Stomach (tissue), 9 donors: ENCODE measurements around the gene JAKMIP2. TPM values are rescaled to one million over a fixed set of nuclear protein-coding genes. Genes with fewer than 3 reads are reported as not detected.

Experiments
- DNase-seq, 2 donors: peaks; one replicate each; pipeline versions ENCODE4 v3.0.0 to v3.0.0-alpha.2; 2013 to 2019
- H3K27ac ChIP-seq, 5 donors: fragments of 200-600 bp in 4 of 5; sonication (generic) in 4 of 5; one replicate each; pipeline ENCODE4 v1.5.1; 2013 to 2019; ENCODE audit warnings: mild to moderate bottlenecking in 1 of 5, moderate library complexity in 1 of 5
- H3K27me3 ChIP-seq, 3 donors: fragments of 200-600 bp; sonication (generic); one replicate each; pipeline ENCODE4 v1.5.1; 2017 to 2019; ENCODE audit warnings: mixed run types in 1 of 3
- H3K36me3 ChIP-seq, 4 donors: fragments of 200-600 bp; sonication (generic); 1 replicate in 3 of 4; 2 replicates in 1 of 4; pipeline ENCODE4 v1.5.1; 2016 to 2019
- H3K4me1 ChIP-seq, 4 donors: fragments of 200-600 bp; sonication (generic); one replicate each; pipeline ENCODE4 v1.5.1; 2016 to 2019
- H3K4me3 ChIP-seq, 4 donors: fragments of 200-600 bp; sonication (generic) in 3 of 4; one replicate each; pipeline ENCODE4 v1.5.1; 2016 to 2019; ENCODE audit warnings: mild to moderate bottlenecking in 1 of 4
- H3K9me3 ChIP-seq, 4 donors: fragments of 200-600 bp; sonication (generic); one replicate each; pipeline ENCODE4 v1.5.1; 2016 to 2019
- EP300 ChIP-seq: sonication (generic); formaldehyde crosslinking; IDR thresholded peaks from one replicate; pipeline ENCODE4 v1.6.1; 2017; ENCODE audit warnings: antibody characterized with exemption
- POLR2A ChIP-seq, 4 donors: fragments of 450-650 bp; IDR thresholded peaks; one replicate each; pipeline ENCODE4 v1.6.1; 2016; ENCODE audit warnings: antibody characterized with exemption in 4 of 4, control low read depth in 2 of 4, mild to moderate bottlenecking in 1 of 4, moderate library complexity in 1 of 4
- POLR2AphosphoS5 ChIP-seq, 3 donors: sonication (generic); formaldehyde crosslinking; IDR thresholded peaks; one replicate each; pipeline ENCODE4 v1.6.1; 2016; ENCODE audit warnings: antibody characterized with exemption in 3 of 3
- WGBS, 5 donors: extraction: QIAGEN DNeasy Blood & Tissue Kit in 3 of 5; methylation state at CpG; one replicate each; pipeline versions ENCODE4 v1.1.5 to v1.1.7; 2013 to 2018; 5-methylcytosine and 5-hydroxymethylcytosine counted together
- intact Hi-C: fragments of 100-400 bp; cut with DNase I; formaldehyde crosslinking; loops from one replicate; pipeline ENCODE4 v1.15.1; 2023; ENCODE audit warnings: low total_unique reads
- polyA plus RNA-seq, 3 donors: library from polyadenylated mRNA; stranded (reverse); fragments of 200-250 nt; gene quantifications; one replicate each; pipeline ENCODE4 v1.2.3, GENCODE V29; 2013
- total RNA-seq, 5 donors: library from RNA; depleted of rRNA; stranded (reverse); fragments of >200 nt; gene quantifications; one replicate each; pipeline versions ENCODE4 v1.1.0 to v1.2.3, GENCODE V29; 2014 to 2016
- TF ChIP-seq, protein P1 (sequence below), 7 experiments: fragments of 450-650 bp in 4 of 7; fragments of 200-600 bp in 3 of 7; sonication (generic) in 3 of 7; IDR thresholded peaks; one replicate each; pipeline ENCODE4 v1.5.1; 2016 to 2019; ENCODE audit warnings: antibody characterized with exemption in 7 of 7, control low read depth in 2 of 7, mild to moderate bottlenecking in 1 of 7
- donor health status: healthy with polysubstance abuse.
- donor health status: Bipolar disorder and iron deficiency.
- donor health status: healthy.

JAKMIP2 gene
- total and polyA plus RNA-seq, 8 donors = 0.13 to 13.4 (median 2.6) TPM; not detected in 1

DNA sequence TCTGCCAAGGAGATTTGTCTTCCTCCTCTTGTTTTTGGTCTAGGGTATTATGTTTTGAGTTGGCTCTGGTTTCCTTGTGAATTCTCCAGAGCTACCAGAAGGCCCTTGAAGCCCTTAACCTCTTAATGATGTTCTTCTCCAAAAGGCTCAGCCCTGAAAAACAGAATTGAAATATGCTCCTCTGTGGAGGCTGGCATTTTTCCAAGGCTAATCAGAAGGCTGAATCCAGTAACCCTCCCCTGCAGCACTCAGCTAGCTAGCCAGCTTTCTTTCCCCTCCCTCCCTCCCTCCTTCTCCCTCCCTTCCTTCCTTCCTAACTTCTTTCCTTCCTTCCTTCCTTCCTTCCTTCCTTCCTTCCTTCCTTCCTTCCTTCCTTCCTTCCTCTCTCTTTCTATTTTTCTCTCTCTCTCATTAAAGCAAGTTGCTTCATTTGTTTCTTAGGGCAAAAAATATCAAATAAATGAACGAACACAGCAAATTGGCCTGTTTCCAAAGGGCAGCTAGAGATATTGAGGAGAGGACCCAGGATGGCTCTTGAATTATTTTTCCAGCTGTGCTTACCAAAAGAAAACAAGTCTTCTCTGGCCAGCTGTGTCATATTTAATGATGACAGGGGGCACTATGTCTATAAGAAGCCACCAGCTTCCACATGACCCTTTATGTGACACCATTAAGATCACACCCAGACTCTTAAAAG lies 38.7 kb downstream of the JAKMIP2 start:
- no peaks in the 10 kb centered on the region for H3K36me3 ChIP-seq
- H3K4me1 ChIP-seq = peaks cover 0 to 15% (median 0%) of the 10 kb centered on the region in 4 donors
- H3K27ac ChIP-seq = no peak overlapping the region
- peak in 1 of 2 donors; percentile 75 for DNase-seq
- H3K9me3 ChIP-seq = no peaks in the 10 kb centered on the region
- TF ChIP-seq, protein P1, sequence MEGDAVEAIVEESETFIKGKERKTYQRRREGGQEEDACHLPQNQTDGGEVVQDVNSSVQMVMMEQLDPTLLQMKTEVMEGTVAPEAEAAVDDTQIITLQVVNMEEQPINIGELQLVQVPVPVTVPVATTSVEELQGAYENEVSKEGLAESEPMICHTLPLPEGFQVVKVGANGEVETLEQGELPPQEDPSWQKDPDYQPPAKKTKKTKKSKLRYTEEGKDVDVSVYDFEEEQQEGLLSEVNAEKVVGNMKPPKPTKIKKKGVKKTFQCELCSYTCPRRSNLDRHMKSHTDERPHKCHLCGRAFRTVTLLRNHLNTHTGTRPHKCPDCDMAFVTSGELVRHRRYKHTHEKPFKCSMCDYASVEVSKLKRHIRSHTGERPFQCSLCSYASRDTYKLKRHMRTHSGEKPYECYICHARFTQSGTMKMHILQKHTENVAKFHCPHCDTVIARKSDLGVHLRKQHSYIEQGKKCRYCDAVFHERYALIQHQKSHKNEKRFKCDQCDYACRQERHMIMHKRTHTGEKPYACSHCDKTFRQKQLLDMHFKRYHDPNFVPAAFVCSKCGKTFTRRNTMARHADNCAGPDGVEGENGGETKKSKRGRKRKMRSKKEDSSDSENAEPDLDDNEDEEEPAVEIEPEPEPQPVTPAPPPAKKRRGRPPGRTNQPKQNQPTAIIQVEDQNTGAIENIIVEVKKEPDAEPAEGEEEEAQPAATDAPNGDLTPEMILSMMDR (IDR thresholded peaks at IDR 0.05) = no peak
- TF ChIP-seq EP300 (no peak), POLR2A (IDR thresholded peaks at IDR 0.05) (no peak), POLR2AphosphoS5 (IDR thresholded peaks at IDR 0.05) (no peak)
- intact Hi-C loops = no loop called here
- no peaks in the 10 kb centered on the region for H3K27me3 ChIP-seq
- 20 to 42% (median 26%) methylated on average over 1 of the region's 1 CpG for WGBS, 5 donors
- no peak overlapping the region for H3K4me3 ChIP-seq

DNA sequence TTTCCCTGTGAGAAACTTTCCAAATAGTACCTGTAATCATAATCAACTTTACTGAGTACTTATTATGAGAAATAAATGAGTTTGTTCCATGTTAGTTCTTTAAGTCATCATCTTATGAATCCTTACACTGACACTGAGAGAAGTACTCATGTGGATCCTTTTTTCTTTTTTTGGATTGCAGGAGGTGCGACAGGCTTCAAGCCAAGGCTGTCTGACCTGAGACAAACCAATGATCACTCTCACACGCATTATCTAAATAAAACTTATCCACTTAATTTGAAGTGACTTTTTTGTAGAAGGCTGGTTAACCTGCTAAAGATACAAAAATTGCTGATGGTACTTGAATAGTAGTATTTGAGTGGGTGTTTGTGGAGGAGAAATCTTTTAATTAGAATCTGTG lies 39.5 kb downstream of the JAKMIP2 start:
- no peaks in the 10 kb centered on the region for H3K36me3 ChIP-seq
- H3K4me3 ChIP-seq = no peak overlapping the region
- WGBS, 5 donors = 83 to 97% (median 91%) methylated on average over 2 of the region's 2 CpGs
- no peaks in the 10 kb centered on the region for H3K27me3 ChIP-seq
- H3K27ac ChIP-seq = no peak overlapping the region
- H3K4me1 ChIP-seq = peaks cover 0 to 21% (median 0%) of the 10 kb centered on the region in 4 donors
- intact Hi-C loops = no loop called here
- no peak for DNase-seq
- TF ChIP-seq POLR2A (IDR thresholded peaks at IDR 0.05) (no peak), EP300 (no peak), POLR2AphosphoS5 (IDR thresholded peaks at IDR 0.05) (no peak)
- TF ChIP-seq, protein P1 (IDR thresholded peaks at IDR 0.05) = no peak
- H3K9me3 ChIP-seq = no peaks in the 10 kb centered on the region

DNA sequence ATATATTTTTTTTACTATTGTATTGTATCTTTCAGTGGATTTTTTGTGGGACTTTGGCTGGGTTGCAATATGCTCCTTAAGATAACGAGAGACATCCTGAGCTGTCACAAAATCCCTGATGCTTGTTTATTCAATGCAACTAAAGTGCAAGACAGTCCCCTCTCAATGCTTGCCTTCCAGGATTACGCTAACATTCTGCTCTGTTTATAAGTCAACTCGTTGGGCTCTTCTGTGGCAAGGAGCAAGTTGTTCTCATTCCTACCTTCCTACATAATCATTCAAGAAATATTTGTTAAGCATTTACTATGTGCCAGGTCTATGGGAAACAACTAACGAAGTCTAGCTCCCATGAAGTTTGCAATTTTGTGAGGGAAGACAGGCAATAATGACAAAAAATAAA lies 40.4 kb downstream of the JAKMIP2 start:
- intact Hi-C loops = no loop called here
- no peak overlapping the region for H3K4me3 ChIP-seq
- no peaks in the 10 kb centered on the region for H3K9me3 ChIP-seq
- WGBS, 5 donors = 70 to 83% (median 75%) methylated on average over 4 of the region's 4 CpGs
- TF ChIP-seq, protein P1 (IDR thresholded peaks at IDR 0.05) = no peak
- no peak for TF ChIP-seq POLR2A (IDR thresholded peaks at IDR 0.05)
- TF ChIP-seq EP300 = no peak
- H3K36me3 ChIP-seq = no peaks in the 10 kb centered on the region
- no peaks in the 10 kb centered on the region for H3K27me3 ChIP-seq
- DNase-seq = no peak
- H3K27ac ChIP-seq = no peak overlapping the region
- H3K4me1 ChIP-seq = peaks cover 0 to 22% (median 0%) of the 10 kb centered on the region in 4 donors

DNA sequence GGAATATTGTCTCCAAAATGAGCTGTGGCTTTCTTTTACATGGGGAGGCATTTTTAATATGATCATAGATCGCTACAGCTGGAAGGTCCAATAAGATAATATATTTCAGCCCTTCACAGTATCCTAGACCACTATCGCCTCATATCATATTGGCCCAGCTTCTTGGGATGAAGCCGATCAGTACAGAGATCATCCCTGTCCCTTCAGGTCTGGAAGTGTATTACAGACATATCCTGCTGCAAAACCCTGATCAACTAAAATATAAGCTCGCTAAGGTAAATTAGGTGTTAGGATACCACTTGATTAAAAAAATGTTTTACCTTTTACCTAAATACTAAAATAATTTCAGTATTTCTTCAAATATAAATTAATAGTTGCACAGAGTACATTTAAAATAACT lies 41.7 kb downstream of the JAKMIP2 start:
- Histone ChIP-seq H3K36me3 (no peaks in the 10 kb centered on the region), H3K4me3 (no peak overlapping the region), H3K4me1 (peaks cover 0 to 22% (median 0%) of the 10 kb centered on the region in 4 donors), H3K27ac (no peak overlapping the region), H3K27me3 (no peaks in the 10 kb centered on the region), H3K9me3 (no peaks in the 10 kb centered on the region)
- no peak for DNase-seq
- WGBS, 5 donors = 94 to 99% (median 98%) methylated on average over 4 of the region's 4 CpGs
- TF ChIP-seq, protein P1 (IDR thresholded peaks at IDR 0.05) = no peak
- no peak for TF ChIP-seq POLR2A (IDR thresholded peaks at IDR 0.05)
- no peak for TF ChIP-seq EP300
- no peak for TF ChIP-seq POLR2AphosphoS5 (IDR thresholded peaks at IDR 0.05)
- intact Hi-C loops = no loop called here
